HK-2 (cell line): ENCODE measurements around the gene TM9SF3.
A peak's percentile ranks its signal among the peaks of the same experiment; 100 is the strongest.

Experiments used
- DNase-seq: peaks from one replicate; pipeline ENCODE4 v3.0.0-alpha.2; 2018; ENCODE audit not compliant: unreplicated experiment

Gene TM9SF3

GRCh38 chr10:96586419-96587263, at the start of gene TM9SF3:
Gene TM9SF3 (minus strand): TSS chr10:96587012. CDS start chr10:96586835, 177 bp downstream.
- peak; percentile 95 for DNase-seq

- no peak for DNase-seq
Measured at GRCh38 chr10:96636551-96636950, 49.7 kb upstream of the TM9SF3 start.

- DNase-seq: no peak
Measured at GRCh38 chr10:96632974-96633710, 46.3 kb upstream of the TM9SF3 start.

GRCh38 chr10:96627292-96627691, 40.5 kb upstream of the TM9SF3 start:
- DNase-seq: no peak

GRCh38 chr10:96626795-96627194, 40.0 kb upstream of the TM9SF3 start:
- no peak for DNase-seq

GRCh38 chr10:96625173-96625572, 38.4 kb upstream of the TM9SF3 start:
- no peak for DNase-seq

- DNase-seq: no peak
Measured at GRCh38 chr10:96622013-96622787, 35.4 kb upstream of the TM9SF3 start.

- no peak for DNase-seq
Measured at GRCh38 chr10:96619796-96620773, 33.3 kb upstream of the TM9SF3 start.

- DNase-seq: no peak
Measured at GRCh38 chr10:96619120-96619519, 32.3 kb upstream of the TM9SF3 start.

- no peak for DNase-seq
Measured at GRCh38 chr10:96618653-96619052, 31.8 kb upstream of the TM9SF3 start.

GRCh38 chr10:96616961-96617360, 30.1 kb upstream of the TM9SF3 start:
- no peak for DNase-seq

- peak; percentile 62 for DNase-seq
Measured at GRCh38 chr10:96614515-96614914, 27.7 kb upstream of the TM9SF3 start.

GRCh38 chr10:96613576-96613975, 26.8 kb upstream of the TM9SF3 start:
- DNase-seq: no peak

GRCh38 chr10:96612055-96612830, 25.4 kb upstream of the TM9SF3 start:
- DNase-seq: no peak

- no peak for DNase-seq
Measured at GRCh38 chr10:96610817-96611216, 24.0 kb upstream of the TM9SF3 start.

GRCh38 chr10:96609510-96609909, 22.7 kb upstream of the TM9SF3 start:
- DNase-seq: no peak

GRCh38 chr10:96608805-96609204, 22.0 kb upstream of the TM9SF3 start:
- no peak for DNase-seq

GRCh38 chr10:96608262-96608661, 21.4 kb upstream of the TM9SF3 start:
- DNase-seq: no peak

- no peak for DNase-seq
Measured at GRCh38 chr10:96606946-96607345, 20.1 kb upstream of the TM9SF3 start.

- DNase-seq: peak; percentile 27
Measured at GRCh38 chr10:96606216-96606615, 19.4 kb upstream of the TM9SF3 start.
